Fibroblast of the aortic adventitia (primary cell): ENCODE data around the gene WNT9B. TPM values are rescaled to one million over a fixed set of nuclear protein-coding genes. Genes with fewer than 3 reads are reported as not detected.

Source experiments
- DNase-seq: peaks from one replicate; pipeline ENCODE4 v3.0.0-alpha.2; 2010; ENCODE audit warnings: low read depth
- H3K4me3 ChIP-seq: 2 replicates; pipeline ENCODE4 v1.5.1; 2011; ENCODE audit warnings: low read depth, mild to moderate bottlenecking, control low read depth, low read length, moderate library complexity
- total RNA-seq: library from RNA; depleted of rRNA; stranded (reverse); fragments of >200 nt; gene quantifications from 2 replicates; pipeline ENCODE4 v1.2.3, GENCODE V29; 2012; ENCODE audit warnings: low replicate concordance
- TF ChIP-seq, protein P1 (sequence below): IDR thresholded peaks from 2 replicates; pipeline ENCODE4 v1.5.1; 2011; ENCODE audit warnings: mild to moderate bottlenecking, low read length, control low read depth, inconsistent platforms; ENCODE audit not compliant: insufficient read depth

Gene WNT9B
- total RNA-seq, 1 donor = 0.09 TPM

DNA sequence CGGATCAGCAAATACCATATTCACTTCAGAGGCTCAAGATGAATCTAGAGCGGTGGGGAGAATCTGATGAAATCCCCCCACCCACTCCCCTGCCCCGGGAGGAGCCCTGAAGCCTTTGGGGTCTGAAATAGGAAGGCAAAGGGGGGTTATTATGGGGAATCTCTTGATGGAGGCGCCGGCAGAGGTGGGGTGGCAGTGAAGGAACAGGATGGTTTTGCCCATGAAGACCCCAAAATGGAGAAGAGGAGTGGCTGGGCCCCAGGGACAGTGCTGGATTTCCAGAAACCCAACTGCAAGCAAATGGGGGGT, 33.5 kb upstream of the WNT9B start:
- TF ChIP-seq, protein P1, sequence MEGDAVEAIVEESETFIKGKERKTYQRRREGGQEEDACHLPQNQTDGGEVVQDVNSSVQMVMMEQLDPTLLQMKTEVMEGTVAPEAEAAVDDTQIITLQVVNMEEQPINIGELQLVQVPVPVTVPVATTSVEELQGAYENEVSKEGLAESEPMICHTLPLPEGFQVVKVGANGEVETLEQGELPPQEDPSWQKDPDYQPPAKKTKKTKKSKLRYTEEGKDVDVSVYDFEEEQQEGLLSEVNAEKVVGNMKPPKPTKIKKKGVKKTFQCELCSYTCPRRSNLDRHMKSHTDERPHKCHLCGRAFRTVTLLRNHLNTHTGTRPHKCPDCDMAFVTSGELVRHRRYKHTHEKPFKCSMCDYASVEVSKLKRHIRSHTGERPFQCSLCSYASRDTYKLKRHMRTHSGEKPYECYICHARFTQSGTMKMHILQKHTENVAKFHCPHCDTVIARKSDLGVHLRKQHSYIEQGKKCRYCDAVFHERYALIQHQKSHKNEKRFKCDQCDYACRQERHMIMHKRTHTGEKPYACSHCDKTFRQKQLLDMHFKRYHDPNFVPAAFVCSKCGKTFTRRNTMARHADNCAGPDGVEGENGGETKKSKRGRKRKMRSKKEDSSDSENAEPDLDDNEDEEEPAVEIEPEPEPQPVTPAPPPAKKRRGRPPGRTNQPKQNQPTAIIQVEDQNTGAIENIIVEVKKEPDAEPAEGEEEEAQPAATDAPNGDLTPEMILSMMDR = no peak
- no peak for DNase-seq

DNA sequence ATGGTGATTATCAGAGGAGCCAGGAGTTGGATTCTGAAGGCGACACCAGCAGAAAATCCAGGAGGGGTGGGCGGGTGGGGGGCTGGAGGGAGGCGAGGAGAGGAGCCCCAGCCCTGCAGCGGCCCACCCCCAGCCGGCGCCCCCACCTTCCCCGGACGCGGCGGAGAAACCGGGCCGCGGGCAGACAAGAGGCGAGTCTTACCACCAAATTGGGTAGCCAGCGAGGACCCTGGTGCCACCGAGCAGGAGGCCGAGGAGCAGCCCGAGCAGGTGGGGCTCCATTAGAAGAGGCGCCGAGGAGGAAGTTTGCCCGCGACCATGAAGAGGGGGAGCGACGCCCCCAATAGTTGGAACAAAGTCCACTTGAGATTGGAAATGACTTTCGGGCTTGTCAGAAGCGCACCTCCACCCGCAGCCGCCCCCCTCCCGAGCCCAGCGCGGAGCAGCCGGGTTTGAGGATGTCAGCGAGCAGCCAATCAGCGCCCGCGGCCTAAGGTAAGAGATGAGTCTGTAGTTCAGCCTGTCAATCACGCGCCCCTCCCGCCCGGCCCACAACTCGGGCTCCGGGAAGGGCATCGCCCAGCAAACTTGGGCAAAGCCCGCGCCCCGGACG, 33.0 kb upstream of the WNT9B start, which contains the start of gene WNT3:
Gene WNT3, minus strand, starts transcription at position 377 of the 613 bp plus-strand sequence. Its CDS starts 95 bp downstream, at position 282.
- H3K4me3 ChIP-seq = no peak within 1 kb of the TSS
- no peak for DNase-seq

More for the DNA sequence above, 33.5 kb upstream of the WNT9B start:
- no peak overlapping the region for H3K4me3 ChIP-seq

DNA sequence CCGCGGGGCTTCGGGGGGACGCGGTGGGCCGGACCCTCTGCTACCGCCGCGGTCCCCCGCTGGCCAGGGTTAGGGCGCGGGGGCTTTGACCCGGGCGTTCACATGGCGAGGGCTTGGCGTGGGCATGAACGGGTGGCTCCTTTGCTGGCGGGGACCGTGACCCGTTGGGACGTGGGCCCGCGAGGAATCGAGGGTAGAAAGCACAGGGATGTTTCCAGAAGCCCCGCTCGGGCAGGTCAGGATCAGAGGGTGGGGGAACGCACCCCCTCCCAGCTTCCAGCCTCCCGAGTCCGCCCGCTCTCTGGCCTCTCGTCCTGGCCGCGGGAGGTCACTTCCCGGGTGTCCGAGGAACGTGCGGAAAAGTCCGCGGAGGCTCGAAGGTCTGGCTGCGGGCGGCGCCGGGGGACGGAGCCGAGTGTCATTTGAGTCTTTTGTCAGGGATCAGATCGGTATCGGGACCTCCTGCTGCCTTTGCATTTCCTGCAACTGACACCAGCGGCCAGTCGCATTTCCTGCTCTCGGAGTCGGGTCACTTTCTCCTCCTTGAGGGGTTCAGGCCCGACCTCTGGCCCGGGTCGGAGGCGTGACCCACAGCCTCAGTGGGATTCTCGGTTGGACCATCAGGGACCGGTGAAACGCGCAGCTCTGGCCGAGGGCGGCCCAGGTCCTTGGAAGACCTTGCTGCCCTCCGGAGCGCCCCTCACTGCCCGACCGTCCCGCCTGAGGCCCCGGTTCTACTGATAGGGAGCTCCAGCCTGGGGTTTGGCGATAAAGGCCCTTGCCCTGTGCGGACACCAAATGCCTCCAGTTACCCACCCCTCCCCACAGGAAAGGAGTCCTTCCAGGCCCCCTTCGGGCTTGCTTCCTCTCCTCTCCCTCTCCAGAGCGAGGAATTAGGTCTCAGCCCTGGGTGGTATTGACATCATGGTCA, 32.2 kb upstream of the WNT9B start:
- H3K4me3 ChIP-seq = no peak overlapping the region
- TF ChIP-seq, protein P1 = no peak
- no peak for DNase-seq

More for the DNA sequence above, 33.0 kb upstream of the WNT9B start, which contains the start of gene WNT3:
- TF ChIP-seq, protein P1 = no peak

DNA sequence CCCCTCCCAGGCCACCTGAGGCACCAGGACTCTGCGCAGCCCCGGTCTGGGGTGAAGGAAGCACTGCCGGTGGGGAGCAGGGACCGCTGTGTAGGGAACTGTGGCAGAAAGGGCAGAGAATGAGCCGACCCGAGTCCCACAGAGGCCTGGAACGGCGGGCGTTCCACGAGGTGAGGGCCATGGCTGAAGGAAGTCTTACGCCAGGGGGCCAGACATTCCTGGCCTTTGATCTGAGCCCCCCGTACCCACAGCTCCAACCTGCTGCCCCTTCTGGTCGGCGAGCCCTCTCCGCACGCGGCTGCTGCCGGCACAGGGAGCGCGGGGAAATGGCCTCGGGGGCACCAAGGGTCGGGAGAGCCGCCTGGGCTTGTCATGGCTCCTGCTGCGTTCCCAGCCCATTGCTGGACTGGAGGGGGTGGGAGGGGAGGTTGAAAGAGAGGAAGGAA, 31.5 kb upstream of the WNT9B start:
- H3K4me3 ChIP-seq = no peak overlapping the region
- TF ChIP-seq, protein P1 = no peak
- no peak for DNase-seq

DNA sequence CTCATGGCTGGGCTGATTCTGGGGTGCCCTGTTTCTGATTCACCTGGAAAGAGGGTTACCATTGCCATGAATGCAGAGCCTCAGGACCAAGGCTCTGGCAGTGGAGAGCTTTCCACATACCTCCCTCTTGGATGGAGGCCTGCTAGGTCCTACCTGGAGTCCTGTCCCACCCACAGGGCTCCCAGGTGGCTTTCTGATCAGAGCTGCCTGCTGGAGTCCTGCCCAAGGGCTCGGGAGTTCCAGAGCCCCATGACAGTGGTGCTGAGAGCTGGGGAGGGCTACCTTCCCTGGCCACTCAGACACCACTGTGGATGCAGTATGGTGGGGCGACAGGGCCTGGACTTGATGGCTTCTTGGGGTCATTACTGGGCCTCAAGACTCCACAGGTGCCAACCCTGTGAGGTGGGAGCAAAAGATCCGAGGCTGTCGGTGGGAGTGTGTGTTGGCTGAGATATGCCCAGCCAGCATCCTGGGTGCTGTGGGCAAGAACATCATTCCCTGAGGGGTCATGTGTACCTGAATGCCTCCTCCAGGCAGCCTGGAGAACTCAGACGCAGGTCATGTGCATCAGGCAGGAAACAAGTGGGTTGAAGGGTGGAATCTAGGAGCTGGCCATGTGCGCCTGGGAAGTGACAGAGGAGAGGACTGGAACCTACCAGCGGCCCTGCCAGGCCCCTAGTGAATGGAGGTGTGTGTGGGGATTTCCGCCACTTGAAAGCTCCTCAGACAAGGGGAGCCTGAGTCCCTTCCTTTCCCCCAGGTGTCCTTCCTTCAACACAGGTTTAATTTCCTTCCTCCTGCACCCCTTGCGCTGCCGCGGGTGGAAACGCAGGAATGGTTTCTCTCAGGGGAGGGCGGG, 30.6 kb upstream of the WNT9B start:
- TF ChIP-seq, protein P1 = no peak
- H3K4me3 ChIP-seq = no peak overlapping the region
- no peak for DNase-seq
